ENCODE data around the gene GALNS.

Gene GALNS

DNA sequence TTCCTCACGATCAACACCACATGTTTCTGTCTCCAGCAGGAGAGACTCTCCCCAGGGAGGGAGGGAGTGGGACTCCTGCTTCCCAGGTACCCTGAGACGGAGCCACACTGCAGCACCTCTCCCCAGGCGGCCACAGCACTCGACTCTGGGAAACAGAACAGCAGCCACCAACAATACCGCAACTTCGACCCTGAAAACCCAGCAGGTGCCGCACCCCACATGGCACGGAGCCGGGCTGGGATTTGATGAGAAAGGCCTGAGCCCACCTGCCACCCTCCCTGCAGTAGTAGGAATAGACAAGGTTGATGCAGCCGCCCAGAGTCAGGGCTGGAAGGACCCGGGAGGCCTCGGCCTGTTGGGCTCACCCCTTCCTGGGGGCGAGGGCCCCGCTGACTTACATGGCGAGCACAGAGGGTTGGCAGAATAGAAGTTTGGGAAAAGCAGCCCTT, 14.4 kb downstream of the GALNS start:
- ChIA-PET POLR2A (no interaction called here), CTCF (interaction anchor here (1.2 kb wide), 1 partner anchor 16 kb away, joined by 5 read pairs; no protein-coding TSS in a partner anchor)
- DNase-seq (ENCODE audit: low read depth, low spot score), result no peak
- H3K4me3 ChIP-seq (ENCODE audit: low read depth, low read length), result no peak overlapping the region
- TF ChIP-seq CTCF (IDR thresholded peaks at IDR 0.05; ENCODE audit: insufficient read depth, low read length, missing control alignments), result no peak

DNA sequence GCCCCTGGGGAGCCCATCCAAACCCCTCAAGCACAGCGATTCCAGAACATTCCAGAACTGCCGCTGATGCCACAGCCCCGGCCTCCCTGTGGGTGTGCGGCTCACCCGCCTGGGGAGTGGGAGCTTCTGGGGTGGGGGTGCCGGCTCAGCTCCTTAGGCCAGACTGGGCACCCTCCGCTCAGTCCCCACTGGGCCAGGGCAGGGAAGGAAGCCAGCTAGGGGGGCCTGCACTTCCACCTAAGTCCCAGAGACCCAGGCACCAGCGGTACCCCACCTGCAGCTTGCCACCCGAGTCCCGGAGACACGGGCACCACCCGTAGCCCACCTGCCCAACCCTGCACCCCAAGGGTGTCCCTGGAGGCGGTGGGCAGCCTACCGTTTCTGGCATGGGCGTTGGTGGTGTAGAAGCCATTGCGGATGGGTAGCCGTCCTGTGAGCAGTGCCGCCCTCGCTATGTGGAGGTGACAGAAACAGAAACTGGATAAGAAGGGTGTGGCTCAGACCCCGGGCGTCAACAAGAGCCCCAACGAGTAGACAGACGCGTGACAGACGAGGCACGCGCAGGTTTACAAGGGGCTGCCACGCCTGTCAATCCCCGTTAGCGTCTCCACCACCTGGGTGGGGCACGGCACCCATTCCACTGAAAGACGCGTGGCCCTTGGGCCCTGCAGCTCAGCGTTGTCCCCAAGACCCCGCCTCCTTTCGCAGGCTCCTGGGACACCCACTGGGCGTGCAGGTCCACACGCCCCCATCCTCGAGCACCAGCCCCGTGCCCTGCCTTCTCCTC, 15.0 kb downstream of the GALNS start:
- no peak for DNase-seq (ENCODE audit: low read depth, low spot score)
- ChIA-PET CTCF (interaction anchor here (1.2 kb wide), 1 partner anchor 17 kb away, joined by 5 read pairs; no protein-coding TSS in a partner anchor), POLR2A (no interaction called here)
- no peak for TF ChIP-seq CTCF (IDR thresholded peaks at IDR 0.05; ENCODE audit: insufficient read depth, low read length, missing control alignments)
- no peak overlapping the region for H3K4me3 ChIP-seq (ENCODE audit: low read depth, low read length)

- DNase-seq (ENCODE audit: low read depth, low spot score), result no peak
- CTCF ChIA-PET, result interaction anchor here (1.2 to 1.8 kb wide), 2 partner anchors 17 to 18 kb away, joined by 5 to 6 read pairs; partner anchors contain the start of genes GALNS and TRAPPC2L
- H3K4me3 ChIP-seq (ENCODE audit: low read depth, low read length), result no peak overlapping the region
- POLR2A ChIA-PET, result interaction anchor here (0.6 kb wide), 1 partner anchor 191 kb away, joined by 3 read pairs; no protein-coding TSS in a partner anchor
- no peak for TF ChIP-seq CTCF (IDR thresholded peaks at IDR 0.05; ENCODE audit: insufficient read depth, low read length, missing control alignments)
Measured at GRCh38 chr16:88840600-88841215, 16.0 kb downstream of the GALNS start.

- no peak overlapping the region for H3K4me3 ChIP-seq (ENCODE audit: low read depth, low read length)
- POLR2A ChIA-PET, result no interaction called here
- CTCF ChIA-PET, result interaction anchor here (1.8 kb wide), 1 partner anchor 17 kb away, joined by 6 read pairs; the partner anchor contains the start of genes GALNS and TRAPPC2L
- TF ChIP-seq CTCF (IDR thresholded peaks at IDR 0.05; ENCODE audit: insufficient read depth, low read length, missing control alignments), result no peak
- DNase-seq (ENCODE audit: low read depth, low spot score), result no peak
Measured at GRCh38 chr16:88839745-88840599, 16.8 kb downstream of the GALNS start.

DNA sequence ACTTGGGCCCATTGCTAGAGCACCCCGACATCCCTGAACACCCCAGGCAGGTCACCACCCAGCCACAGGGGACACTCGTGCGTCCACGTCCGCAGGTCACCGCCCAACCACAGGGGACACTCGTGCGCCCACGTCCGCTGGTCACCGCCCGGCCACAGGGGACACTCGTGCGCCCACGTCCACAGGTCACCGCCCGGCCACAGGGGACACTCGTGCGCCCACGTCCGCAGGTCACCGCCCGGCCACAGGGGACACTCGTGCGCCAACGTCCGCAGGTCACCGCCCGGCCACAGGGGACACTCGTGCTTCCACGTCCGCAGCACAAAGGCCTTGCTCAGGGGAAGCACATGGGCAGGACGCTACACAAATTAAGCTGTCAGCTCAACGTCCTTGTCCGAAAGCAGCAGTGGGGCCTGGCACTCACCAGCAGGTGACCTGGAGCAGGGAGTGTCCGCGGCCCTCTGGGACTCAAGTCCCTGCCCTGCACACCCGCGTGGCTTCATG, 17.7 kb downstream of the GALNS start:
- no peak overlapping the region for H3K4me3 ChIP-seq (ENCODE audit: low read depth, low read length)
- TF ChIP-seq CTCF (IDR thresholded peaks at IDR 0.05; ENCODE audit: insufficient read depth, low read length, missing control alignments), result no peak
- ChIA-PET POLR2A (no interaction called here), CTCF (interaction anchor here (1.8 kb wide), 1 partner anchor 18 kb away, joined by 6 read pairs; the partner anchor contains the start of genes GALNS and TRAPPC2L)
- DNase-seq (ENCODE audit: low read depth, low spot score), result no peak
